HEK293 (cell line): ENCODE measurements around the gene ATP1A3.

ENCODE experiments used
- KLF17 ChIP-seq: fragments of 450-650 bp; formaldehyde crosslinking; IDR thresholded peaks from 2 replicates; pipeline ENCODE4 v1.5.1; 2016; ENCODE audit warnings: missing biosample characterization, missing genetic modification characterization
- KLF8 ChIP-seq: fragments of 450-650 bp; formaldehyde crosslinking; IDR thresholded peaks from 2 replicates; pipeline ENCODE4 v1.5.1; 2016; ENCODE audit warnings: missing biosample characterization, missing genetic modification characterization
- OVOL3 ChIP-seq: fragments of 450-650 bp; formaldehyde crosslinking; IDR thresholded peaks from 2 replicates; pipeline ENCODE4 v1.5.1; 2016; ENCODE audit warnings: missing biosample characterization, missing genetic modification characterization
- SETDB1 ChIP-seq: IDR thresholded peaks from one replicate; pipeline ENCODE4 v1.6.1; 2017; ENCODE audit warnings: mild to moderate bottlenecking, low read length, moderate library complexity, mixed read lengths; ENCODE audit not compliant: insufficient read length
- SP3 ChIP-seq: fragments of 450-650 bp; formaldehyde crosslinking; IDR thresholded peaks from 2 replicates; pipeline ENCODE4 v1.5.1; 2016; ENCODE audit warnings: missing biosample characterization, missing genetic modification characterization
- YY1 ChIP-seq: fragments of 450-650 bp; formaldehyde crosslinking; IDR thresholded peaks from 2 replicates; pipeline ENCODE4 v1.5.1; 2018; ENCODE audit warnings: missing biosample characterization, missing genetic modification characterization
- ZBTB26 ChIP-seq: fragments of 450-650 bp; formaldehyde crosslinking; optimal IDR thresholded peaks from 2 replicates; pipeline ENCODE3; 2016; ENCODE audit warnings: missing biosample characterization, mild to moderate bottlenecking, missing genetic modification characterization
- ZBTB48 ChIP-seq: fragments of 450-650 bp; formaldehyde crosslinking; IDR thresholded peaks from 2 replicates; pipeline ENCODE4 v1.5.1; 2016; ENCODE audit warnings: missing biosample characterization, missing genetic modification characterization
- ZBTB7A ChIP-seq: fragments of 450-650 bp; formaldehyde crosslinking; IDR thresholded peaks from 2 replicates; pipeline ENCODE4 v1.5.1; 2016; ENCODE audit warnings: low read depth, missing biosample characterization, missing genetic modification characterization
- ZFP41 ChIP-seq: fragments of 450-650 bp; formaldehyde crosslinking; IDR thresholded peaks from 2 replicates; pipeline ENCODE4 v1.5.1; 2016; ENCODE audit warnings: missing biosample characterization, missing genetic modification characterization, borderline replicate concordance
- ZNF174 ChIP-seq: fragments of 450-650 bp; formaldehyde crosslinking; IDR thresholded peaks from 2 replicates; pipeline ENCODE4 v1.5.0; 2017; ENCODE audit warnings: missing biosample characterization, mild to moderate bottlenecking, missing genetic modification characterization
- ZNF26 ChIP-seq: fragments of 450-650 bp; formaldehyde crosslinking; IDR thresholded peaks from 2 replicates; pipeline ENCODE4 v1.5.1; 2016; ENCODE audit warnings: missing biosample characterization, missing genetic modification characterization
- ZNF280C ChIP-seq: fragments of 450-650 bp; formaldehyde crosslinking; IDR thresholded peaks from 2 replicates; pipeline ENCODE4 v1.5.1; 2016; ENCODE audit warnings: missing biosample characterization, missing genetic modification characterization
- ZNF518A ChIP-seq: fragments of 450-650 bp; formaldehyde crosslinking; conservative IDR thresholded peaks from 2 replicates; pipeline ENCODE4 v1.5.1; 2016; ENCODE audit warnings: low read depth, missing biosample characterization, missing genetic modification characterization
- ZNF585B ChIP-seq: fragments of 450-650 bp; formaldehyde crosslinking; IDR thresholded peaks from 2 replicates; pipeline ENCODE4 v1.5.1; 2016; ENCODE audit warnings: missing biosample characterization, missing genetic modification characterization
- ZNF707 ChIP-seq: fragments of 450-650 bp; formaldehyde crosslinking; IDR thresholded peaks from 2 replicates; pipeline ENCODE4 v1.5.1; 2016; ENCODE audit warnings: missing biosample characterization, missing genetic modification characterization
- ZNF785 ChIP-seq: fragments of 450-650 bp; formaldehyde crosslinking; IDR thresholded peaks from 2 replicates; pipeline ENCODE4 v1.5.1; 2016; ENCODE audit warnings: missing biosample characterization, missing genetic modification characterization
- ZNF791 ChIP-seq: fragments of 450-650 bp; formaldehyde crosslinking; IDR thresholded peaks from 2 replicates; pipeline ENCODE4 v1.5.1; 2016; ENCODE audit warnings: missing biosample characterization, missing genetic modification characterization
- ZNF830 ChIP-seq: fragments of 450-650 bp; IDR thresholded peaks from 2 replicates; pipeline ENCODE4 v1.5.0; 2018; ENCODE audit warnings: missing biosample characterization, missing genetic modification characterization, low read depth, mild to moderate bottlenecking, moderate library complexity
- ZXDB ChIP-seq: fragments of 450-650 bp; formaldehyde crosslinking; IDR thresholded peaks from 2 replicates; pipeline ENCODE4 v1.5.1; 2016; ENCODE audit warnings: missing biosample characterization, missing genetic modification characterization
- TF ChIP-seq, protein P1 (sequence below): fragments of 450-650 bp; formaldehyde crosslinking; IDR thresholded peaks from 2 replicates; pipeline ENCODE4 v1.5.1; 2016; ENCODE audit warnings: missing biosample characterization, missing genetic modification characterization
- TF ChIP-seq, protein P2 (sequence below): fragments of 450-650 bp; formaldehyde crosslinking; IDR thresholded peaks from 2 replicates; pipeline ENCODE4 v1.5.1; 2016; ENCODE audit warnings: missing biosample characterization, missing genetic modification characterization

ATP1A3 gene

GRCh38 chr19:42032431-42032830 lies 38.4 kb upstream of the ATP1A3 start (continued):
- TF ChIP-seq, protein P1, sequence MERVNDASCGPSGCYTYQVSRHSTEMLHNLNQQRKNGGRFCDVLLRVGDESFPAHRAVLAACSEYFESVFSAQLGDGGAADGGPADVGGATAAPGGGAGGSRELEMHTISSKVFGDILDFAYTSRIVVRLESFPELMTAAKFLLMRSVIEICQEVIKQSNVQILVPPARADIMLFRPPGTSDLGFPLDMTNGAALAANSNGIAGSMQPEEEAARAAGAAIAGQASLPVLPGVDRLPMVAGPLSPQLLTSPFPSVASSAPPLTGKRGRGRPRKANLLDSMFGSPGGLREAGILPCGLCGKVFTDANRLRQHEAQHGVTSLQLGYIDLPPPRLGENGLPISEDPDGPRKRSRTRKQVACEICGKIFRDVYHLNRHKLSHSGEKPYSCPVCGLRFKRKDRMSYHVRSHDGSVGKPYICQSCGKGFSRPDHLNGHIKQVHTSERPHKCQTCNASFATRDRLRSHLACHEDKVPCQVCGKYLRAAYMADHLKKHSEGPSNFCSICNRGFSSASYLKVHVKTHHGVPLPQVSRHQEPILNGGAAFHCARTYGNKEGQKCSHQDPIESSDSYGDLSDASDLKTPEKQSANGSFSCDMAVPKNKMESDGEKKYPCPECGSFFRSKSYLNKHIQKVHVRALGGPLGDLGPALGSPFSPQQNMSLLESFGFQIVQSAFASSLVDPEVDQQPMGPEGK (tag by site-specific recombination) = peak; percentile 91
- TF ChIP-seq SETDB1 (no peak), ZNF26 (tag by site-specific recombination) (no peak), ZNF791 (tag by site-specific recombination) (no peak), ZXDB (peak; percentile 89), ZNF174 (tag by site-specific recombination) (no peak), KLF17 (peak; percentile 83), ZFP41 (tag by site-specific recombination) (no peak), ZBTB26 (tag by site-specific recombination) (no peak), ZNF830 (no peak), ZNF280C (tag by site-specific recombination) (no peak), ZBTB7A (tag by site-specific recombination) (no peak), ZNF585B (tag by site-specific recombination) (no peak), ZBTB48 (tag by site-specific recombination) (peak; percentile 52; the same call in 1 of the 2 replicates), ZNF518A (0 out of 2 replicates have a peak, but pooled peaks have one; percentile 47), ZNF707 (no peak), KLF8 (peak; percentile 92), SP3 (peak; percentile 47; the same call in 1 of the 2 replicates), ZNF785 (no peak), OVOL3 (tag by site-specific recombination) (peak; percentile 92), YY1 (tag by site-specific recombination) (0 out of 2 replicates have a peak, but pooled peaks have one; percentile 31)
- TF ChIP-seq, protein P2, sequence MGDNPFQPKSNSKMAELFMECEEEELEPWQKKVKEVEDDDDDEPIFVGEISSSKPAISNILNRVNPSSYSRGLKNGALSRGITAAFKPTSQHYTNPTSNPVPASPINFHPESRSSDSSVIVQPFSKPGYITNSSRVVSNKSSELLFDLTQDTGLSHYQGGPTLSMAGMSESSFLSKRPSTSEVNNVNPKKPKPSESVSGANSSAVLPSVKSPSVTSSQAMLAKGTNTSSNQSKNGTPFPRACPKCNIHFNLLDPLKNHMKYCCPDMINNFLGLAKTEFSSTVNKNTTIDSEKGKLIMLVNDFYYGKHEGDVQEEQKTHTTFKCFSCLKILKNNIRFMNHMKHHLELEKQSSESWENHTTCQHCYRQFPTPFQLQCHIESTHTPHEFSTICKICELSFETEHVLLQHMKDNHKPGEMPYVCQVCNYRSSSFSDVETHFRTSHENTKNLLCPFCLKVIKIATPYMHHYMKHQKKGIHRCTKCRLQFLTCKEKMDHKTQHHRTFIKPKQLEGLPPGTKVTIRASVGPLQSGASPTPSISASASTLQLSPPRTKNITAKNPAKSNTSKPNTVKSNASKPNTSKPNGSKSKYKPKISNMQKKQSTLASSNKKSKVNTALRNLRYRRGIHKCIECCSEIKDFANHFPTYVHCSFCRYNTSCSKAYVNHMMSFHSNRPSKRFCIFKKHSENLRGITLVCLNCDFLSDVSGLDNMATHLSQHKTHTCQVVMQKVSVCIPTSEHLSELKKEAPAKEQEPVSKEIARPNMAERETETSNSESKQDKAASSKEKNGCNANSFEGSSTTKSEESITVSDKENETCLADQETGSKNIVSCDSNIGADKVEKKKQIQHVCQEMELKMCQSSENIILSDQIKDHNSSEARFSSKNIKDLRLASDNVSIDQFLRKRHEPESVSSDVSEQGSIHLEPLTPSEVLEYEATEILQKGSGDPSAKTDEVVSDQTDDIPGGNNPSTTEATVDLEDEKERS (tag by site-specific recombination) = no peak
